GM12878 (cell line): ENCODE data around the gene CCDC18. TPM values are rescaled to one million over a fixed set of nuclear protein-coding genes. Genes with fewer than 3 reads are reported as not detected.

ENCODE experiments used
- ATAC-seq: fragments of 200-7000 bp; cut with Tn5 transposase; 3 replicates; pipeline ENCODE4 v1.9.1; 2020; ENCODE audit warnings: mild to moderate bottlenecking, moderate library complexity
- BruUV-seq: library from RNA; stranded (reverse); fragments of 400-500 nt; replicated peaks from 2 replicates; lab custom pipeline; 2021; lab: Mats Ljungman, UMichigan
- CTCF ChIA-PET: fragments of 300-600 bp; sonication (Branson Sonifier 250); formaldehyde crosslinking; extraction: SDS; loops from one replicate; lab custom pipeline; 2021; ENCODE audit warnings: inconsistent platforms; lab: Yijun Ruan, JAX
- POLR2A ChIA-PET: fragments of 350-600 bp; formaldehyde crosslinking; extraction: SDS; loops from one replicate; lab custom pipeline; 2021; ENCODE audit warnings: inconsistent platforms; lab: Charles Lee
- RAD21 ChIA-PET: fragments of 300-600 bp; sonication (Branson Sonifier 250); formaldehyde crosslinking; loops from one replicate; lab custom pipeline; 2023; ENCODE audit warnings: antibody characterized with exemption; ENCODE audit not compliant: unreplicated experiment; lab: Charles Lee
- SMC1A ChIA-PET: fragments of 300-600 bp; sonication (Branson Sonifier 250); formaldehyde crosslinking; loops from one replicate; lab custom pipeline; 2023; ENCODE audit not compliant: unreplicated experiment, uncharacterized antibody; lab: Charles Lee
- DNase-seq: peaks from one replicate; pipeline ENCODE4 v3.0.0-alpha.2; 2011; ENCODE audit warnings: low read depth, low spot score
- FAIRE-seq: peaks from 3 replicates; lab custom pipeline; 2011; peaks lifted over from hg19 to GRCh38; lab: Jason Lieb, UNC
- H2AFZ ChIP-seq: 2 replicates; pipeline ENCODE4 v1.6.0; 2011; ENCODE audit warnings: low read depth, low read length, control low read depth; ENCODE audit not compliant: control insufficient read depth
- H3K27ac ChIP-seq: 2 replicates; pipeline ENCODE4 v1.5.1; 2011; ENCODE audit warnings: control low read depth; ENCODE audit not compliant: control insufficient read depth, insufficient read depth
- H3K27me3 ChIP-seq, 2 experiments: replicated peaks in 1 of 2; 2 replicates each; pipeline versions ENCODE4 v1.6.0 to v1.6.1; 2011; ENCODE audit warnings: low read length in 1 of 2; ENCODE audit not compliant: control insufficient read depth in 2 of 2, insufficient read depth in 2 of 2
- H3K36me3 ChIP-seq, 2 experiments: 2 replicates each; pipeline ENCODE4 v1.5.1; 2011; ENCODE audit warnings: low read length in 1 of 2; ENCODE audit not compliant: control insufficient read depth in 2 of 2, insufficient read depth in 2 of 2
- H3K4me1 ChIP-seq: 2 replicates; pipeline ENCODE4 v1.6.1; 2011; ENCODE audit warnings: mild to moderate bottlenecking, low read length, moderate library complexity, mixed read lengths; ENCODE audit not compliant: control insufficient read depth, insufficient read depth
- H3K4me2 ChIP-seq: 2 replicates; pipeline ENCODE4 v1.6.0; 2011; ENCODE audit warnings: control low read depth; ENCODE audit not compliant: control insufficient read depth, insufficient read depth
- H3K4me3 ChIP-seq: fragments of 200-600 bp; sonication (generic); 2 replicates; pipeline ENCODE4 v1.5.1; 2016
- H3K79me2 ChIP-seq: 2 replicates; pipeline ENCODE4 v1.6.0; 2011; ENCODE audit warnings: low read length; ENCODE audit not compliant: control insufficient read depth, insufficient read depth
- H3K9ac ChIP-seq: 2 replicates; pipeline ENCODE4 v1.8.0; 2011; ENCODE audit warnings: low read length, control low read depth, mixed read lengths; ENCODE audit not compliant: control insufficient read depth, insufficient read depth
- H3K9me3 ChIP-seq: replicated peaks from 3 replicates; pipeline ENCODE4 v1.5.1; 2011; ENCODE audit warnings: mild to moderate bottlenecking, low read length; ENCODE audit not compliant: control insufficient read depth, insufficient read depth
- H4K20me1 ChIP-seq: 2 replicates; pipeline ENCODE4 v1.6.0; 2011; ENCODE audit not compliant: control insufficient read depth, insufficient read depth
- HDGF ChIP-seq: fragments of 450-650 bp; IDR thresholded peaks from 2 replicates; pipeline ENCODE4 v1.6.1; 2016; ENCODE audit warnings: antibody characterized with exemption
- PML ChIP-seq: IDR thresholded peaks from 2 replicates; pipeline ENCODE4 v1.6.1; 2012; ENCODE audit warnings: low read length, inconsistent platforms
- PRDM15 ChIP-seq: fragments of 450-650 bp; formaldehyde crosslinking; IDR thresholded peaks from 2 replicates; pipeline ENCODE4 v1.4.0; 2020; ENCODE audit warnings: mild to moderate bottlenecking, moderate library complexity
- SRF ChIP-seq, 2 experiments: IDR thresholded peaks; 2 replicates each; pipeline ENCODE4 v1.6.1; 2011; ENCODE audit warnings: low read depth in 2 of 2, low read length in 2 of 2, mild to moderate bottlenecking in 1 of 2, moderate library complexity in 1 of 2
- WGBS: methylation state at CpG from one replicate; pipeline ENCODE4 v1.1.6; 2016; ENCODE audit warnings: low lambda C conversion rate; ENCODE audit not compliant: insufficient replicate concordance, insufficient coverage; ENCODE audit errors: missing lambda C conversion rate; 5-methylcytosine and 5-hydroxymethylcytosine counted together
- in situ Hi-C: fragments of 300-500 bp; cut with MboI; formaldehyde crosslinking; loops from 9 replicates; pipeline ENCODE4 v1.14.3; 2018; ENCODE audit warnings: mixed read lengths
- intact Hi-C: fragments of 100-400 bp; cut with micrococcal nuclease; formaldehyde crosslinking; loops from one replicate; pipeline ENCODE4 v1.14.2; 2022; ENCODE audit not compliant: unreplicated experiment
- polyA plus RNA-seq, 11 experiments: library from polyadenylated mRNA; depleted of rRNA in 4 of 11; unstranded in 6 of 11; stranded (reverse) in 5 of 11; fragments of >200 nt; fragmentation: Nextera tagmentation in 4 of 11; fragmentation: Illumina TruSeq in 1 of 11; extraction: Ambion mirVana in 4 of 11; extraction: Trizol in 1 of 11; gene quantifications; 1 replicate in 1 of 11; 2 replicates in 10 of 11; pipeline versions ENCODE4 v1.2.1 to v1.2.3, GENCODE V29; 2011 to 2016; ENCODE audit warnings: inconsistent platforms in 2 of 11, missing spikeins in 2 of 11, low read depth in 1 of 11
- total RNA-seq, 4 experiments: library from RNA; depleted of rRNA in 3 of 4; stranded (reverse); fragments of >200 nt in 3 of 4; fragmentation: Illumina TruSeq in 1 of 4; extraction: Trizol in 1 of 4; gene quantifications; 2 replicates each; pipeline versions ENCODE4 v1.2.1 to v1.2.3, GENCODE V29; 2013 to 2021
- TF ChIP-seq, protein P1 (sequence below): fragments of 450-650 bp; IDR thresholded peaks from 2 replicates; pipeline ENCODE4 v1.6.1; 2014; ENCODE audit warnings: mild to moderate bottlenecking

The CCDC18 gene
- total and polyA plus RNA-seq, 10 of the 15 experiments (the other 5 are each of a cell fraction or from before 2014, with no cell fraction given) = 15.6 to 34.9 (median 19.5) TPM

DNA sequence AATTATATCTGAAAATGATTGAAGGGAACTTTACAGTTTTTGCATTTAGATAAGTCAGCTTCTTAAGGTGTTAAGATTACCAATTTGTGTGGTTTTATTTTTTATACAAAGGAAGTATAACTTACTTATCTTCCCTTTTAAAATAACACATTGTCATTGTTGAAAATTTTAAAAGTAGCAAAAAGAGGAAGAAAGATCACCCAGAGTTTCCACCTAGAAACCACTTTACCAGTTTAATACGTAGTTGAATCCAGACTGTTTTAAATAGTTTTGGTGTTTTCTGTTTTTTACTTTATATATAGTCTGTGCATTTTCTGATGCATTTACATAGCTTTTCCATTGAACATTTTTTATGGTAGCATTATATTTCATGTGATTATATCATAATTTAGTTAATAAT is 6.1 kb downstream of the CCDC18 start (continued):
- TF ChIP-seq PRDM15 (CRISPR knock-in tag) = no peak

- CTCF ChIA-PET = no interaction called here
- no peaks in the 10 kb centered on the region for H3K27me3 ChIP-seq
- intact Hi-C loops = no loop called here
- SMC1A ChIA-PET = interaction anchor here (0.6 to 1.9 kb wide), 3 partner anchors 8 to 25 kb away, joined by 3 to 10 read pairs (median 3); no protein-coding TSS in a partner anchor
- WGBS = 100% methylated on average over 3 of the region's 3 CpGs
- H3K79me2 ChIP-seq = no peaks in the 10 kb centered on the region; the same call in none of the 2 replicates
- RAD21 ChIA-PET = interaction anchor here (1.2 kb wide), 1 partner anchor 52 kb away, joined by 3 read pairs; no protein-coding TSS in a partner anchor
- no peak overlapping the region for H3K27ac ChIP-seq
- peaks cover 0 to 5% of the 10 kb centered on the region in 2 experiments; a peak in 1 of 4 replicates for H3K36me3 ChIP-seq
- POLR2A ChIA-PET = interaction anchor here (0.7 to 1.9 kb wide), 3 partner anchors 12 to 153 kb away, joined by 3 to 6 read pairs (median 3); no protein-coding TSS in a partner anchor
- in situ Hi-C loops = no loop called here
- FAIRE-seq (no peak), DNase-seq (no peak), ATAC-seq (no peak; the same call in 2 of the 3 replicates)
- no peak overlapping the region for H3K4me2 ChIP-seq
- H4K20me1 ChIP-seq = no peaks in the 10 kb centered on the region
- no peaks in the 10 kb centered on the region for H3K9me3 ChIP-seq
- no peak overlapping the region for H2AFZ ChIP-seq
- H3K9ac ChIP-seq = no peak overlapping the region
- BruUV-seq = no TSS peak
- peaks cover 5% of the 10 kb centered on the region; the same call in 1 of the 2 replicates for H3K4me1 ChIP-seq
- no peak overlapping the region for H3K4me3 ChIP-seq
- no peak for TF ChIP-seq PML
- TF ChIP-seq, protein P1, sequence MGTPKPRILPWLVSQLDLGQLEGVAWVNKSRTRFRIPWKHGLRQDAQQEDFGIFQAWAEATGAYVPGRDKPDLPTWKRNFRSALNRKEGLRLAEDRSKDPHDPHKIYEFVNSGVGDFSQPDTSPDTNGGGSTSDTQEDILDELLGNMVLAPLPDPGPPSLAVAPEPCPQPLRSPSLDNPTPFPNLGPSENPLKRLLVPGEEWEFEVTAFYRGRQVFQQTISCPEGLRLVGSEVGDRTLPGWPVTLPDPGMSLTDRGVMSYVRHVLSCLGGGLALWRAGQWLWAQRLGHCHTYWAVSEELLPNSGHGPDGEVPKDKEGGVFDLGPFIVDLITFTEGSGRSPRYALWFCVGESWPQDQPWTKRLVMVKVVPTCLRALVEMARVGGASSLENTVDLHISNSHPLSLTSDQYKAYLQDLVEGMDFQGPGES = no peak
- no peak for TF ChIP-seq SRF (IDR thresholded peaks at IDR 0.05; ENCODE audit: low read depth in 2 of 2, low read length in 2 of 2)
- TF ChIP-seq HDGF = no peak
Measured at GRCh38 chr1:93190432-93190831, 9.9 kb downstream of the CCDC18 start.
